GM23248 (cell line): Measurements from ENCODE around the gene GAGE12H. TPM values are rescaled to one million over a fixed set of nuclear protein-coding genes. Genes with fewer than 3 reads are reported as not detected.
"Not testable (repeated sequence)": the region's sequence is repeated elsewhere in the genome, so short reads cannot be mapped to it uniquely, and the experiment has no call there.

Experiments
- DNase-seq: peaks from one replicate; pipeline ENCODE4 v3.0.0-alpha.2; 2015
- H2AFZ ChIP-seq: fragments of 200-600 bp; sonication (generic); 2 replicates; pipeline ENCODE4 v1.6.1; 2016; ENCODE audit warnings: antibody characterized with exemption
- H3F3A ChIP-seq: fragments of 200-600 bp; sonication (generic); 2 replicates; pipeline ENCODE4 v1.6.1; 2016; ENCODE audit warnings: mild to moderate bottlenecking, antibody characterized with exemption, mixed run types; ENCODE audit not compliant: insufficient read depth
- H3K27ac ChIP-seq: fragments of 200-600 bp; sonication (generic); 2 replicates; pipeline ENCODE4 v1.5.1; 2016; ENCODE audit warnings: mild to moderate bottlenecking
- H3K27me3 ChIP-seq: fragments of 200-600 bp; sonication (generic); replicated peaks from 2 replicates; pipeline ENCODE4 v1.6.1; 2016; ENCODE audit warnings: mild to moderate bottlenecking; ENCODE audit not compliant: insufficient read depth
- H3K36me3 ChIP-seq: fragments of 200-600 bp; sonication (generic); 2 replicates; pipeline ENCODE4 v1.6.1; 2016; ENCODE audit warnings: low read depth, mild to moderate bottlenecking
- H3K4me1 ChIP-seq: fragments of 200-600 bp; sonication (generic); 2 replicates; pipeline ENCODE4 v1.6.1; 2016; ENCODE audit warnings: mild to moderate bottlenecking; ENCODE audit not compliant: insufficient read depth
- H3K4me2 ChIP-seq: fragments of 200-600 bp; sonication (generic); one replicate; pipeline ENCODE4 v1.6.1; 2016; ENCODE audit warnings: mild to moderate bottlenecking; ENCODE audit not compliant: unreplicated experiment
- H3K4me3 ChIP-seq: fragments of 200-600 bp; sonication (generic); 2 replicates; pipeline ENCODE4 v1.5.1; 2016; ENCODE audit warnings: mild to moderate bottlenecking
- H3K79me2 ChIP-seq: fragments of 200-600 bp; sonication (generic); 2 replicates; pipeline ENCODE4 v1.6.1; 2016; ENCODE audit warnings: mild to moderate bottlenecking; ENCODE audit not compliant: insufficient read depth
- H3K9ac ChIP-seq: fragments of 200-600 bp; sonication (generic); 2 replicates; pipeline ENCODE4 v1.6.1; 2016; ENCODE audit warnings: mild to moderate bottlenecking
- H3K9me2 ChIP-seq: fragments of 200-600 bp; sonication (generic); 2 replicates; pipeline ENCODE4 v1.6.1; 2016; ENCODE audit warnings: mixed run types, mild to moderate bottlenecking, moderate library complexity; ENCODE audit not compliant: insufficient read depth
- H3K9me3 ChIP-seq: fragments of 200-600 bp; sonication (generic); one replicate; pipeline ENCODE4 v1.6.1; 2017; ENCODE audit warnings: low read depth
- H4K20me1 ChIP-seq: fragments of 200-600 bp; sonication (generic); 2 replicates; pipeline ENCODE4 v1.6.0; 2016; ENCODE audit not compliant: insufficient read depth
- WGBS, 2 experiments: methylation state at CpG; one replicate each; pipeline ENCODE4 v1.1.6; 2015 to 2017; ENCODE audit warnings: low lambda C conversion rate in 2 of 2, low coverage in 1 of 2; ENCODE audit errors: missing lambda C conversion rate in 2 of 2; 5-methylcytosine and 5-hydroxymethylcytosine counted together
- in situ Hi-C: fragments of 300-500 bp; cut with MboI; formaldehyde crosslinking; loops from 2 replicates; pipeline ENCODE4 v1.15.0; 2020
- polyA plus RNA-seq: library from polyadenylated mRNA; unstranded; fragments of >200 nt; fragmentation: Nextera tagmentation; extraction: Ambion mirVana; gene quantifications from 2 replicates; pipeline ENCODE4 v1.2.1, GENCODE V29; 2016
- total RNA-seq: library from RNA; depleted of rRNA; stranded (reverse); fragments of >200 nt; shearing (Covaris generic); gene quantifications from 2 replicates; pipeline ENCODE4 v1.2.3, GENCODE V29; 2014

Gene GAGE12H
- total and polyA plus RNA-seq, 2 experiments from 2014 or later = not detected

GRCh38 chrX:49570100-49570499 lies 9.6 kb upstream of the GAGE12H start, which contains the start of gene GAGE12G:
Gene GAGE12G (plus strand): TSS chrX:49570400. CDS start chrX:49571555, 1,155 bp downstream.
- H3K9ac ChIP-seq, H3K36me3 ChIP-seq, H3K27ac ChIP-seq, H3K4me3 ChIP-seq, H4K20me1 ChIP-seq, DNase-seq, H3K27me3 ChIP-seq, H3F3A ChIP-seq, H3K79me2 ChIP-seq, H3K4me1 ChIP-seq, H3K9me2 ChIP-seq, H3K9me3 ChIP-seq, in situ Hi-C loops, H2AFZ ChIP-seq, H3K4me2 ChIP-seq: not testable (repeated sequence)
- WGBS, 2 experiments = no CpG with 5 or more reads among the region's 16 CpGs

GRCh38 chrX:49589196-49589595 lies 9.4 kb downstream of the GAGE12H start, which contains the start of gene GAGE2A:
Gene GAGE2A (plus strand): TSS chrX:49589496. CDS start chrX:49590651, 1,155 bp downstream.
- H3F3A ChIP-seq, H3K27me3 ChIP-seq, H3K4me2 ChIP-seq, H3K9me2 ChIP-seq, H4K20me1 ChIP-seq, H3K79me2 ChIP-seq, H3K9me3 ChIP-seq, H3K9ac ChIP-seq, H3K36me3 ChIP-seq, H3K4me3 ChIP-seq, in situ Hi-C loops, H2AFZ ChIP-seq, H3K27ac ChIP-seq, DNase-seq, H3K4me1 ChIP-seq: not testable (repeated sequence)
- WGBS, 2 experiments = no CpG with 5 or more reads among the region's 16 CpGs

- in situ Hi-C loops, H3F3A ChIP-seq, H3K27me3 ChIP-seq, H3K27ac ChIP-seq, H3K36me3 ChIP-seq, H3K9me3 ChIP-seq, H3K9me2 ChIP-seq, H4K20me1 ChIP-seq, H3K9ac ChIP-seq, H3K4me2 ChIP-seq, DNase-seq, H3K4me3 ChIP-seq, H3K79me2 ChIP-seq, H2AFZ ChIP-seq, H3K4me1 ChIP-seq: not testable (repeated sequence)
- WGBS, 2 experiments = 67 to 81% methylated on average over 23 to 31 of the region's 37 CpGs
These were observed 10.2 kb downstream of the GAGE12H start for GRCh38 chrX:49589769-49590478.

- H3K9ac ChIP-seq, H4K20me1 ChIP-seq, H3K27me3 ChIP-seq, H3K9me2 ChIP-seq, H3K4me2 ChIP-seq, H3K36me3 ChIP-seq, H3K79me2 ChIP-seq, H3F3A ChIP-seq, H3K9me3 ChIP-seq, DNase-seq, in situ Hi-C loops, H3K4me3 ChIP-seq, H3K4me1 ChIP-seq, H2AFZ ChIP-seq, H3K27ac ChIP-seq: not testable (repeated sequence)
- WGBS, 2 experiments = 65 to 70% methylated on average over 16 to 17 of the region's 17 CpGs
These were observed 10.7 kb downstream of the GAGE12H start for GRCh38 chrX:49590488-49590887.

DNA sequence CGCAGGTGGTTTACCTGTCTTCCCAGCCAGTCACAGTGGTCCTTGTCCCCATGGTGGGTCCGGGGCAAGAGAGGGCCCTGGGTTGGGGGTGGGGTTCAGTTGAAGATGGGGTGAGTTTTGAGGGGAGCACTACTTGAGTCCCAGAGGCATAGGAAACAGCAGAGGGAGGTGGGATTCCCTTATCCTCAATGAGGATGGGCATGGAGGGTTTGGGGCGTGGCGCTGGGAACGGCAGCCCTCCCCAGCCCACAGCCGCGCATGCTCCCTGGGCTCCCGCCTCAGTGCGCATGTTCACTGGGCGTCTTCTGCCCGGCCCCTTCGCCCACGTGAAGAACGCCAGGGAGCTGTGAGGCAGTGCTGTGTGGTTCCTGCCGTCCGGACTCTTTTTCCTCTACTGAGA lies 19.0 kb downstream of the GAGE12H start, which contains the start of gene GAGE1:
Gene GAGE1, plus strand, starts transcription at position 301 of the 400 bp plus-strand sequence. CDS start 1,155 bp downstream, outside the sequence.
- H3K4me3 ChIP-seq, H2AFZ ChIP-seq, in situ Hi-C loops, DNase-seq, H3K27me3 ChIP-seq, H3F3A ChIP-seq, H3K9ac ChIP-seq, H3K79me2 ChIP-seq, H3K27ac ChIP-seq, H3K9me2 ChIP-seq, H3K9me3 ChIP-seq, H3K36me3 ChIP-seq, H3K4me1 ChIP-seq, H4K20me1 ChIP-seq, H3K4me2 ChIP-seq: not testable (repeated sequence)
- no CpG with 5 or more reads among the region's 16 CpGs for WGBS, 2 experiments
